ENCODE results near the gene ATF4. TPM values are rescaled to one million over a fixed set of nuclear protein-coding genes. Genes with fewer than 3 reads are reported as not detected.

ATF4 gene
- total and polyA plus RNA-seq, 2 of the 13 experiments (the other 11 are each of a cell fraction or from before 2014, with no cell fraction given) = 486 to 1,297 TPM

DNA sequence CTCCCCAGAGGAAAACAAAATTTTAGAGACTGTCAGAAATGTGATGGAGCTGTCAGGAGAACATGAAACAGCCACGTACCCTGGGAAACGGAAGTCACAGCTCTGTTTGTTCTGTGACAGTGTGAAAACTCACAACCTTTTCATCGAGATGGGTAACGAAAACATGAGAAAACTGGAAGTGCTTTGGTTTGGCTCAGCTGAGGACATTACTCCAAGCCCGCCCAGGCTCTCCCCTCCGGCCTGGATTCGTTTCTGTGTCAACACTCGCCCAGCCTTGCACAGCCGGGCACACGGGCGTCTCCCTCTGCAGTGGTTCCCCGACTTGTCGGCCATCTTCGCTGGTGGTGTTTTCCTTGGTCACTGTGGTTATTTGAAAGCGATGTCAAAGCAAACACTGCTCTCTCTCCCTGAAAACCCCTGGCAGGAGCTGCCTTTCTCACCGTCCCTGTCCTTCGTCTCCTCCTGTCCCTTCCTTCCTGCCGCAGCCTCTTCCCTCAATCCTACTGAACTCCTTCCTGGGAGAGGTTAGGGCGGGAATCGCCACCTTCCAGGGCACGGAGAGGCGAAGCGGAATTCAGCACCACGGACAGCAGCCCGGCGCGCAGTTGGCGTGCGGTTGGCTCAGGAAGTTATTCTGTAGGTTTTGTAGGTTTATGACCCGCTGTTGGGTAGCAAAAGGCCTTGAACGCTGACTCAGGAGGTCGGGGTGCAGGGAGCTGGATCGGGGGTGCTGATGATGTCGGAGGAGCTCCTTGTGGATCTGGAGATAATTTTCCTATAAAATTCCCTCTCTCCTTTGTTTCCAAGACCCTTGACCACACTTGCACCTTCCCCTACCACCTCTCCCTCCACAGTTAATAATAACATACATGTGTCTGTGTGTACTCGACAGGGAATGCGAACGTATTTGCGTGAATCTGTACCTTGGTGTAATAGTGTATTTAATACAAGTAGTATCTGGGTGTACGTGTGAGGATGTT is 25.3 kb downstream of the ATF4 start (continued):
- TF ChIP-seq, protein P1, sequence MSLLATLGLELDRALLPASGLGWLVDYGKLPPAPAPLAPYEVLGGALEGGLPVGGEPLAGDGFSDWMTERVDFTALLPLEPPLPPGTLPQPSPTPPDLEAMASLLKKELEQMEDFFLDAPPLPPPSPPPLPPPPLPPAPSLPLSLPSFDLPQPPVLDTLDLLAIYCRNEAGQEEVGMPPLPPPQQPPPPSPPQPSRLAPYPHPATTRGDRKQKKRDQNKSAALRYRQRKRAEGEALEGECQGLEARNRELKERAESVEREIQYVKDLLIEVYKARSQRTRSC (CRISPR knock-in tag; IDR thresholded peaks at IDR 0.05; ENCODE audit: low read depth) = 0 out of 2 replicates have a peak, but pooled peaks have one; percentile 62
- TF ChIP-seq ZNF670 (CRISPR knock-in tag; IDR thresholded peaks at IDR 0.05; ENCODE audit: borderline replicate concordance) = no peak
- 0 out of 2 replicates have a peak, but pooled peaks have one; percentile 58 for TF ChIP-seq ZNF343 (CRISPR knock-in tag; IDR thresholded peaks at IDR 0.05)
- no peak for TF ChIP-seq ARID2 (CRISPR knock-in tag; IDR thresholded peaks at IDR 0.05; ENCODE audit: borderline replicate concordance)
- TF ChIP-seq, protein P2, sequence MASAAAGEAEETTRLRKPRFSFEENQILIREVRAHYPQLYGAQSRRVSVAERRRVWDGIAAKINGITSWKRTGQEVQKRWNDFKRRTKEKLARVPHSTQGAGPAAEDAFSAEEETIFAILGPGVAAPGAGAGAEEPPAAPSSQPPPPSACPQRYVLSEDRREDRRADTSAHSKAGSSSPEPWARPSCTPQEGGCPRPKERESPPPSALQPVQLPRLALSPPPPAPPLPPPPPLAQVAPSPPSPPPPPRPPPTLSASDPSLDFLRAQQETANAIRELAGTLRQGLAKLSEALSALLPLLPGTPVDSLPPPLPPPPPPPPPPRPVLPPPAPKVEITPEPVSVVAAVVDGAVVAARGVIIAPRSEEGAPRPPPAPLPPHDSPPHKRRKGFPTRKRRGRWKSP (CRISPR knock-in tag; IDR thresholded peaks at IDR 0.05) = 0 out of 2 replicates have a peak, but pooled peaks have one; percentile 63
- TF ChIP-seq NAIF1 (CRISPR knock-in tag; IDR thresholded peaks at IDR 0.05; ENCODE audit: borderline replicate concordance) = peak; percentile 98
- TF ChIP-seq, protein P3, sequence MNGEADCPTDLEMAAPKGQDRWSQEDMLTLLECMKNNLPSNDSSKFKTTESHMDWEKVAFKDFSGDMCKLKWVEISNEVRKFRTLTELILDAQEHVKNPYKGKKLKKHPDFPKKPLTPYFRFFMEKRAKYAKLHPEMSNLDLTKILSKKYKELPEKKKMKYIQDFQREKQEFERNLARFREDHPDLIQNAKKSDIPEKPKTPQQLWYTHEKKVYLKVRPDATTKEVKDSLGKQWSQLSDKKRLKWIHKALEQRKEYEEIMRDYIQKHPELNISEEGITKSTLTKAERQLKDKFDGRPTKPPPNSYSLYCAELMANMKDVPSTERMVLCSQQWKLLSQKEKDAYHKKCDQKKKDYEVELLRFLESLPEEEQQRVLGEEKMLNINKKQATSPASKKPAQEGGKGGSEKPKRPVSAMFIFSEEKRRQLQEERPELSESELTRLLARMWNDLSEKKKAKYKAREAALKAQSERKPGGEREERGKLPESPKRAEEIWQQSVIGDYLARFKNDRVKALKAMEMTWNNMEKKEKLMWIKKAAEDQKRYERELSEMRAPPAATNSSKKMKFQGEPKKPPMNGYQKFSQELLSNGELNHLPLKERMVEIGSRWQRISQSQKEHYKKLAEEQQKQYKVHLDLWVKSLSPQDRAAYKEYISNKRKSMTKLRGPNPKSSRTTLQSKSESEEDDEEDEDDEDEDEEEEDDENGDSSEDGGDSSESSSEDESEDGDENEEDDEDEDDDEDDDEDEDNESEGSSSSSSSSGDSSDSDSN (CRISPR knock-in tag; IDR thresholded peaks at IDR 0.05) = no peak
- TF ChIP-seq, protein P4, sequence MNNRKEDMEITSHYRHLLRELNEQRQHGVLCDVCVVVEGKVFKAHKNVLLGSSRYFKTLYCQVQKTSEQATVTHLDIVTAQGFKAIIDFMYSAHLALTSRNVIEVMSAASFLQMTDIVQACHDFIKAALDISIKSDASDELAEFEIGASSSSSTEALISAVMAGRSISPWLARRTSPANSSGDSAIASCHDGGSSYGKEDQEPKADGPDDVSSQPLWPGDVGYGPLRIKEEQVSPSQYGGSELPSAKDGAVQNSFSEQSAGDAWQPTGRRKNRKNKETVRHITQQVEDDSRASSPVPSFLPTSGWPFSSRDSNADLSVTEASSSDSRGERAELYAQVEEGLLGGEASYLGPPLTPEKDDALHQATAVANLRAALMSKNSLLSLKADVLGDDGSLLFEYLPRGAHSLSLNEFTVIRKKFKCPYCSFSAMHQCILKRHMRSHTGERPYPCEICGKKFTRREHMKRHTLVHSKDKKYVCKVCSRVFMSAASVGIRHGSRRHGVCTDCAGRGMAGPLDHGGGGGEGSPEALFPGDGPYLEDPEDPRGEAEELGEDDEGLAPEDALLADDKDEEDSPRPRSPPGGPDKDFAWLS (CRISPR knock-in tag; IDR thresholded peaks at IDR 0.05; ENCODE audit: borderline replicate concordance) = no peak
- TF ChIP-seq, protein P5, sequence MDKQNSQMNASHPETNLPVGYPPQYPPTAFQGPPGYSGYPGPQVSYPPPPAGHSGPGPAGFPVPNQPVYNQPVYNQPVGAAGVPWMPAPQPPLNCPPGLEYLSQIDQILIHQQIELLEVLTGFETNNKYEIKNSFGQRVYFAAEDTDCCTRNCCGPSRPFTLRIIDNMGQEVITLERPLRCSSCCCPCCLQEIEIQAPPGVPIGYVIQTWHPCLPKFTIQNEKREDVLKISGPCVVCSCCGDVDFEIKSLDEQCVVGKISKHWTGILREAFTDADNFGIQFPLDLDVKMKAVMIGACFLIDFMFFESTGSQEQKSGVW (CRISPR knock-in tag; IDR thresholded peaks at IDR 0.05; ENCODE audit: borderline replicate concordance) = no peak
- peak; percentile 81 for TF ChIP-seq CBX5 (CRISPR knock-in tag; IDR thresholded peaks at IDR 0.05; ENCODE audit: borderline replicate concordance)
- TF ChIP-seq POLR2AphosphoS5 (IDR thresholded peaks at IDR 0.05; ENCODE audit: low read depth, low read length) = no peak
- TF ChIP-seq ZNF570 (CRISPR knock-in tag; IDR thresholded peaks at IDR 0.05; ENCODE audit: borderline replicate concordance) = no peak
- no peak for TF ChIP-seq ZNF251 (CRISPR knock-in tag; IDR thresholded peaks at IDR 0.05)
- TF ChIP-seq EEA1 (CRISPR knock-in tag; IDR thresholded peaks at IDR 0.05; ENCODE audit: borderline replicate concordance) = peak; percentile 74; the same call in 1 of the 2 replicates
- TF ChIP-seq, protein P6, sequence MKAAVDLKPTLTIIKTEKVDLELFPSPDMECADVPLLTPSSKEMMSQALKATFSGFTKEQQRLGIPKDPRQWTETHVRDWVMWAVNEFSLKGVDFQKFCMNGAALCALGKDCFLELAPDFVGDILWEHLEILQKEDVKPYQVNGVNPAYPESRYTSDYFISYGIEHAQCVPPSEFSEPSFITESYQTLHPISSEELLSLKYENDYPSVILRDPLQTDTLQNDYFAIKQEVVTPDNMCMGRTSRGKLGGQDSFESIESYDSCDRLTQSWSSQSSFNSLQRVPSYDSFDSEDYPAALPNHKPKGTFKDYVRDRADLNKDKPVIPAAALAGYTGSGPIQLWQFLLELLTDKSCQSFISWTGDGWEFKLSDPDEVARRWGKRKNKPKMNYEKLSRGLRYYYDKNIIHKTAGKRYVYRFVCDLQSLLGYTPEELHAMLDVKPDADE (CRISPR knock-in tag; IDR thresholded peaks at IDR 0.05) = peak; percentile 80; the same call in 1 of the 2 replicates
- peak; percentile 98 for TF ChIP-seq NFKB2 (CRISPR knock-in tag; IDR thresholded peaks at IDR 0.05; ENCODE audit: borderline replicate concordance)
- TF ChIP-seq ZNF749 (CRISPR knock-in tag; IDR thresholded peaks at IDR 0.05; ENCODE audit: borderline replicate concordance) = peak; percentile 79; the same call in 1 of the 2 replicates
- no peak for TF ChIP-seq PCBP1 (IDR thresholded peaks at IDR 0.05; ENCODE audit: borderline replicate concordance, low read depth, low read length)
- peak; percentile 61; the same call in 1 of the 2 replicates for TF ChIP-seq ISL2 (CRISPR knock-in tag; IDR thresholded peaks at IDR 0.05)

Measured in HepG2 (cell line).